ENCODE measurements around the gene PANK3.
A peak's percentile ranks its signal among the peaks of the same experiment; 100 is the strongest.
"Not testable (repeated sequence)": the region's sequence is repeated elsewhere in the genome, so short reads cannot be mapped to it uniquely, and the experiment has no call there.

Gene PANK3

DNA sequence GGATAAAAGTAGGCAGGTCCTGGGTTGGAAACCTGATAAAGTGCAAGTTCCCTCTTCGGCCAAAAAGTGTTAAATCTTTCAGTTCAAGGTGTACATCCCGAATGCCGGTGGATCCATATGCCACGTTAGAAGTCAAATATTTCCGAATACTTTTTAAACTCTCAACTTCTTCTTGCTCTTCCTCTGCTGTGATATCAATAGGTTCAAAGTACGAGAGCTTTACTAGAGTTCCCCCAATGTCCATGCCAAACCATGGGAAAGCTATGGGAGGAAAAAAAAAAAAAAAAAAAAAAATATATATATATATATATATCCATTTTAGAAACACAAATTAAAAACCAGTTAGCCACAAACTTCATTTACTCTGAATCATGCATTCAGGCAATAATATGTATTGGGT, 10.4 kb downstream of the PANK3 start:
- in situ Hi-C loops (cut with MboI; ENCODE audit: low pct_unique_long_range_greater_than_20kb, low sequenced_read_pairs): no loop called here
- no peak for DNase-seq

DNA sequence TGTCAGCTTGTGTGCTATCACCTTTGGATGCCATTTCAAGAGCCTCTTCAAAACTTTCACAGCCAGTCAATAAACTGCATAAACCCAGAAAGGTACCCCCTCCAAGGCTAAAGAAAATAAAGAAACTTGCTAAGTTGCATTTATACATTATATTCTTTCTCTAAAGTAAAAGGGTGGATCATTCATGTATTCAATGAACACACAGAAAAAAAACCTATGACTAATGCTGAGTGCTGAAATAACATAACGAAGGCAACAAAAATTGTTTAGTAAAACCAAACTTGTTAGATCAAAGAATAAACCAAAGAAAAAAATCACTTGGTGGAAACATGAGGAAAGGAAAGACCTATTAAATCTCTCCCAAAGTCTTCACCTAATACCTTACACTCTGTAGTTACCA, 15.2 kb downstream of the PANK3 start:
- DNase-seq: no peak
- in situ Hi-C loops (cut with MboI; ENCODE audit: low pct_unique_long_range_greater_than_20kb, low sequenced_read_pairs): no loop called here

DNA sequence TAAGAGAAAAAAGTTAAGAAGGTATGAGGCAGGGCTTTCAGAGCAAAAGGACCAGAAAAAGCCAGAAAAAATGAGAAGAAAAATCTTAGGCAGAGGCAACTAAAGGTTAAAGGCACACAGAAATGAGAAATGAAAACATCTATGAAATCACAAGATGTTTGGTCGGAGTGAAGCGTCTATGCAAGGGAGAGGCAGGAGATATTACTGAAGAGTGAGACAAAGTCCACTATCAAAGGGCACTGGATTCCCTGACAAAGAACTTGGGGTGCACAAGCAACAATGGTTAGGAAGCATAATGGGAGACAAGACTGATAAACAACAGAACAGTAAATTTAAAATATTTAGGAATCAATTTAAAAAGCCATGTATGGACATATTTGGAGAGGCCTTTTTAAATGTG, 16.9 kb downstream of the PANK3 start:
- in situ Hi-C loops (cut with MboI; ENCODE audit: low pct_unique_long_range_greater_than_20kb, low sequenced_read_pairs): no loop called here
- DNase-seq: no peak

DNA sequence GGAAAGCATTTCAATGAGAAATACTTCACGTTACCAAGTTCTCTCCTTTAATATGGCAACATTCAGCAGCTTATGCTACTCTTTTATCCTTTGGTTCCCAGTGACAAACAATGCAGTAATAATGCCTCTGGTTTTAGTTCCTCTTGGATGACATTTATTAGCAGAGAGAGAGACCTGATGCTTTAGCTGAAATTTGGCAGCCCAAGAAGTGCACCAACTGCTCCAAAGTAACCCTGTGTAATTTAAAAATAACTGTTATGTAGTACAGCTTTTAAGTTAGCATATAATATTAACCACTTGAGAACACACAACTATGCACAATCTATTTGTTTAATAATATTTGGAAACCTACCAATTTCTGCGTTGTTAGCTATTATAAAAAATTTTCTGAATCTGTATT, 21.8 kb downstream of the PANK3 start:
- no peak for DNase-seq
- in situ Hi-C loops (cut with MboI; ENCODE audit: low pct_unique_long_range_greater_than_20kb, low sequenced_read_pairs): no loop called here

DNA sequence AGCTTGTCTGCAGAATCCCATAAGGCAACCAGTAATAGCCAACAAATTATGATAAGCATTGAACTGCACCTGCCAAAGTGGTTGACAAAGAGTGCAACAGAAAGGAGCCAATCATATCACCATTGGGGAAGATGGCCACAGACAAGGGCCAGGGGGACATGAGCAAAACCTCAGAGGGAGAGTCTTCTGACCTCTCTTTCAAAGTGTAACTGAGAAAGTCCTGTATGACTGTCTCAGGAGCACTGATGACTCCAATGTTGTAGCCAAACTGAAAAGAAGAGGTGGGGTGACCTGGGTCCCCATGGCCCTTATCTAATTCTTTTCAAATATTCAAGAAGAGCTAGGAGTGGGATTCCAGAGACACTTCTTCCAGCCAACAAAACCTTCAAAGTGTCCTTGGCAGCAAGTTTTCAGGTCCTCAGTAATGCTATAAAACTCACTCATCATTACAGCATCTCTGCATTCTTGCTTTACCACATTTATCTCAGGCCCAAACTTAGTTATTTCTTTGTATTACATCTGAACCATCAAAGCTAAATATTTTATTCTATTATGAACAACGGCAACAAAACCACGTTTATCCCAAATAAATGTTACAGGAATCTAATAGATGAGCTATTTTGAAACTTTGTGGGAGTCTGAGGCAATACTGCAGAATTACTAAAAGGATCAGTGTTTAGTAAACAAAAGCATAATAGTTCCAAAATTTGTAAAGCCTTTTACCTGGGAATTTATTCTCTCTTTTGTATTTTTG, 25.6 kb downstream of the PANK3 start:
- DNase-seq: no peak
- in situ Hi-C loops (cut with MboI; ENCODE audit: low pct_unique_long_range_greater_than_20kb, low sequenced_read_pairs): no loop called here

DNA sequence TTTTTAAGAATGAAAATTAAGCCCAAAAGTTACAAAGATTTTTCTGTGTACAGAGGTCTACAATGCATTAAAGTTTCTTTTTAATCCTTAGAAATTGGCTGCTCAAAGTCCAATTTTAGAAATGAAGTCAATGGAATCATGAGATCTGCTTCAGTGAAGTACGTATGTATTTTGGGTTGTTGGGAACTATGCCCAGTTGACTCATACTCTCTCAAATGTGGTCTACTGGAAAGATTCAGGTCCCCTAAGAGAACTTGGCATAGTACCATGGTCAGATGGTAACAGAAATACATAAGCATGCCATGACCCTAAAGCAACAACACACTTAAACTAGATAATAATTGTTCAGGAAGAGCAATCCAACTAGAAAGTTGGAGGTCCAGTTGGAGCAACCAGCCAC, 27.0 kb downstream of the PANK3 start:
- no peak for DNase-seq
- in situ Hi-C loops (cut with MboI; ENCODE audit: low pct_unique_long_range_greater_than_20kb, low sequenced_read_pairs): no loop called here

DNA sequence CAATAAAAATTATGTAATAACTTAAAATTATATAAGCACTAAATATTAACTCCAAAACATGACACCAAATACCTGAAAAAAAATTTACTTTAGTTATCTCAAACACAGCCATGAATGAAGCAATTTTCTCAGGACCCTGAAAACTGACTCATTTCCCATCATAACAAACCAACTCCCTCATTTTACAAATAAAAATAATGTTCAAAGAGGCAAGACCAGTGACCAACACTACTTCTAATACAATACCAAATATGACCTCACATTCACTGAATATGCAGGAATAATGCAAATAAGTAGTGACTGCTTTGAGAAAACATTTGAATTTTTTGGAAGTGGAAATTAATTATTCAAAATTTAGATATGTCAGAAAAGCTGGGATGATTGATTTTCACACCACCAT, 28.5 kb downstream of the PANK3 start:
- in situ Hi-C loops (cut with MboI; ENCODE audit: low pct_unique_long_range_greater_than_20kb, low sequenced_read_pairs): no loop called here
- no peak for DNase-seq

DNA sequence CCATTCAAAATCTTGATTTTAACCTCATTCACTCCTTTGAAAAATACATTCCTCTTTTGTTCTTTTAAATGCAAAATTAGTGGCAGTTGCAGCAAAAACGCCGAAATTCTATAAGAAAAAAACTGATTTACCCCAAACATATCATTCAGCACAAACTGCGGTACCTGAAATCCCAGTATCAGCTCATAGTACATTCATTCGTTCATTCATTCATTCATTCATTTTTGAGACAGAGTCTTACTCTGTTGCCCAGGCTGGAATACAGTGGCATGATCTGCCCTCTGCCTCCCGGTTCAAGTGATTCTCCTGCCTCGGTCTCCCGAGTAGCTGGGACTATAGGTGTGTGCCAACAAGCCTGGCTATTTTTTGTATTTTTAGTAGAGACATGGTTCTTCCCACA, 29.6 kb downstream of the PANK3 start:
- in situ Hi-C loops (cut with MboI; ENCODE audit: low pct_unique_long_range_greater_than_20kb, low sequenced_read_pairs): no loop called here
- DNase-seq: no peak

DNA sequence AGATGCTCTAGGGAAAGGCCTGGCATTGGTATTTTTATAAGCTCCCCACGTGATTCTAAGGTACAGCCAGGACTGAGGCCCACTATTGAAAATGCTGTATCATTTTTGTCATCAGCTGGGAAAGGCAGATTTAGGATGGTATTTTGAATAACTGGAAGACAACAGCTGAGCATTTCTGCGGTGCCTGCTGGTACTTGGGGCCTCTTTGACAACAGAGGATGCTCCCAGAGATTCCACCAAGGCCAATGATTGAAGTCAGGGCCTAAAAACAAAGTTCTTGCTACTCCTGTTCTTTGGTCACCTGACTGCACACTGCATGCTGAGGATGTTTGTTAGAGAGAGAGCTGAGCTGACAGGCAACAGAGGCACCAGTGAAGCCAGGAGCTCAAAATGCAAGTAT, 42.0 kb downstream of the PANK3 start:
- in situ Hi-C loops (cut with MboI; ENCODE audit: low pct_unique_long_range_greater_than_20kb, low sequenced_read_pairs): no loop called here

DNA sequence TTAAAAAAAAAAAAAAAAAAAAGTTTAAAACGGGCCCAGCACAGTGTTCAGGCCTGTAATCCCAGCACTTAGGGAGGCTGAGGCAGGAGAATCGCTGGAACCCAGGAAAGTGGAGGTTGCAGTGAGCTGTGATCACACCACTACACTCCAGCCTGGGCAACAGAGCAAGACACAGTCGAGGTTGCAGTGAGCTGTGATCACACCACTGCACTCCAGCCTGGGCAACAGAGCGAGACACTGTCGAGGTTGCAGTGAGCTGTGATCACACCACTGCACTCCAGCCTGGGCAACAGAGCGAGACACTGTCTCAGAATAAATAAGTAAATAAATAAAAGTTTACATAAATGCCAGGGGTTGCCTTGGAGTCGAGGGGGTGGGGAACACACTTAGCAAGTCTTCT, 44.8 kb downstream of the PANK3 start:
- in situ Hi-C loops (cut with MboI; ENCODE audit: low pct_unique_long_range_greater_than_20kb, low sequenced_read_pairs); DNase-seq: not testable (repeated sequence)

More for the DNA sequence above, 42.0 kb downstream of the PANK3 start:
- DNase-seq: no peak

DNA sequence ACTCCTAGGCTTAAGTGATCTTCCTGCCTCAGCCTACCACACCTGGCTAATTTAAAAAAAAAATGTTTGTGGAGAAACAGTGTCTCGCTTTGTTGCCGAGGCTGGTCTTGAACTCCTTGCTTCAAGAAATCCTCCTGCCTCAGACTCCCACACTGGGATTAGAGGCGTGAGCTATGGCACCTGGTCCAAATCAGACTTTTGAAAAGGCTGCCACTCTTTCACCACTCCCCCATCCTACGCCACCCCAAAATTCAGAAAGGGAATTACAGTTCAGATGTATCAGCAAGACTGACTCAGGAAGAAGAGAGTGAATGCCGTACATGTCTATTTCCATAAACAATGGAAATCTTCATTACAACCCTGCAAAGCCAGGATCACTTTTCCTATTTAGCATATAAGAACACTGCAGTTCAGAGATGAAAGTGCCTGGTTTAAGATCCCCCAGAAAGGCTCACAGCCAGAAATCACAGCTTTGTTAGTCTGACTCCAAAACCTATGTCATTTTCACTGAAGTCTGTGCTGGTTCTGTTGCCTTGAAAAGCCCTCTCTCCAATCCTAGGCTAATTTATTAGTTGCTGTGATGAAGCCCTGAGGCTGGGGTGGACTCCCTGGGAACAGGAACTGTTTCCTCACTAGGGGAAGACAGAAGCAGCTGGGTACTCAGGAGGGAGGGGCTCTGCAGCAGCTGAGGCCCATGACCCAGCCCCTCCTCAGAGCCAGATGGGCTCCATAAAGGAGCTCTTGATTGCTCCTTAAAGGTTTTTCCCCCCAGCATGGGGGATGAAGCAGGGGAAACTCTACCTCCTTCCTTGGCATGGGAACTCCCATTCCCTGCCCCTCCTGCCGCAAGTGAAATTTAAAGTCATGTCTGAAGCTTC, 46.9 kb downstream of the PANK3 start:
- in situ Hi-C loops (cut with MboI; ENCODE audit: low pct_unique_long_range_greater_than_20kb, low sequenced_read_pairs): no loop called here
- no peak for DNase-seq

DNA sequence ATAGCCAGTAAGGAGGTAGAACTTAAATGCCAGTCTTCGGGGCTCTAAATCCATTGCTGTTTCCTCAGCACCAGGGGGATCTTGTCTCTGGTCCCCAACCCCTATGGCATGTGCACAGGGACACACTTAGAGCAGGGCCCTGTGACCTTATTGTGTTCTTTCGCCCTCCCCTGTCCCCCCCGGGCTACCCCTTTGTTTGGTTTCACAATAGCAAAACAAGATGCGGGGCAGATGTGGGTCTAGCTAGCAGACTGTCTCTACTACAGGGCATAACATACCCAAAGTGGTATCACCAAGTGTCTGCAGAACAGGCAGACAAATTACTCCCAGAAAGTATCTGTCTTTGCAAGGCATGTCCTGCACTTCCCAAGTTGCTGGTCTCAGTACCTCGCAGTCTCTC, 48.0 kb downstream of the PANK3 start:
- DNase-seq: no peak
- in situ Hi-C loops (cut with MboI; ENCODE audit: low pct_unique_long_range_greater_than_20kb, low sequenced_read_pairs): no loop called here

DNA sequence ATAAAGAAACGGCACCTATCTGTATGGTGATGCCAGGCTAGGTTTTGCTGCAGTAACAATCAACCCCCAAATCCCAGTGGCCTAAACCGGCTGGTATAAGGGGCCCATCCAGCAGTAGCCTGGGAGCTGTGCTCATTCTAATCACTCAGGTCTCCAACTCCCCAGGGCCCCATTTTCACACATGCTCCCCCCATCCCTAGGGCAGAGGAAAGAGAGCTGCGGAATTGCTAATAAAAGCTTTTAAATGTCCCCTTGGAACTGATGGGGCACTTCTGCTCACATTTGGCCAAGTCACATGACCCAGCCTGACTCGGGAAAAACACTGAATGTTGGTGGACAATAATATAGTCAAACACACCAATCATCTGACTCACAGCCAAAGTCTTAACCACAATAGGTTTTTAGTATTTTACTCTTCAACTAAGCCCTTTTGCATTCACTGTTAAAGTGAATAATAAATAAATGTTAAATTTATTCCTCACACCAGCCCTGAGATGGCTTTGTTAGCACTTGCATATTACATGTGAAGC, 48.5 kb downstream of the PANK3 start:
- no peak for DNase-seq
- in situ Hi-C loops (cut with MboI; ENCODE audit: low pct_unique_long_range_greater_than_20kb, low sequenced_read_pairs): no loop called here

DNA sequence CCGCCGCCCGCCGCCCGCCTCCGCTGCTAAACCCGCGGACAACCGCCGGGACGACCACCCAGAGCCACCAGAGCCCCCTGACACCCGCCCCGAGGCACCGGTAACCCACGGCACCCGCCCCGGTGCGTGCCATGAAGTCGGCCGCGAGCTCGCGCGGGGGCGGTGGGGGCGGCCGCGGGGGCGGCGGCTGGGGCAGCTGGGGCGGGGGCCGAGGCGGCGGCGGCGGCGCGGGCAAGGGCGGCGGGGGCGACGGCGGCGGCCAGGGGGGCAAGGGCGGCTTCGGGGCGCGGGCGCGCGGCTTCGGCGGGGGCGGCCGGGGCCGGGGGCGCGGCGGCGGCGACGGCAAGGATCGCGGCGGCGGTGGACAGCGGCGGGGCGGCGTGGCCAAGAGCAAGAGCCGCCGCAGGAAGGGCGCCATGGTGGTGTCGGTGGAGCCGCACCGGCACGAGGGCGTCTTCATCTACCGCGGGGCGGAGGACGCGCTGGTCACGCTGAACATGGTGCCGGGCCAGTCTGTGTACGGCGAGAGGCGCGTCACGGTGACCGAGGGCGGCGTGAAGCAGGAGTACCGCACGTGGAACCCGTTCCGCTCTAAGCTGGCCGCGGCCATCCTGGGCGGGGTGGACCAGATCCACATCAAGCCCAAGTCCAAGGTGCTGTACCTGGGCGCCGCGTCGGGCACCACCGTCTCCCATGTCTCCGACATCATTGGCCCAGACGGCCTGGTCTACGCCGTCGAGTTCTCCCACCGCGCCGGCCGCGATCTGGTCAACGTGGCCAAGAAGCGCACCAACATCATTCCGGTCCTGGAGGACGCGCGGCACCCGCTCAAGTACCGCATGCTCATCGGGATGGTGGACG, 49.6 kb downstream of the PANK3 start:
- DNase-seq: no peak
- in situ Hi-C loops (cut with MboI; ENCODE audit: low pct_unique_long_range_greater_than_20kb, low sequenced_read_pairs): no loop called here

DNA sequence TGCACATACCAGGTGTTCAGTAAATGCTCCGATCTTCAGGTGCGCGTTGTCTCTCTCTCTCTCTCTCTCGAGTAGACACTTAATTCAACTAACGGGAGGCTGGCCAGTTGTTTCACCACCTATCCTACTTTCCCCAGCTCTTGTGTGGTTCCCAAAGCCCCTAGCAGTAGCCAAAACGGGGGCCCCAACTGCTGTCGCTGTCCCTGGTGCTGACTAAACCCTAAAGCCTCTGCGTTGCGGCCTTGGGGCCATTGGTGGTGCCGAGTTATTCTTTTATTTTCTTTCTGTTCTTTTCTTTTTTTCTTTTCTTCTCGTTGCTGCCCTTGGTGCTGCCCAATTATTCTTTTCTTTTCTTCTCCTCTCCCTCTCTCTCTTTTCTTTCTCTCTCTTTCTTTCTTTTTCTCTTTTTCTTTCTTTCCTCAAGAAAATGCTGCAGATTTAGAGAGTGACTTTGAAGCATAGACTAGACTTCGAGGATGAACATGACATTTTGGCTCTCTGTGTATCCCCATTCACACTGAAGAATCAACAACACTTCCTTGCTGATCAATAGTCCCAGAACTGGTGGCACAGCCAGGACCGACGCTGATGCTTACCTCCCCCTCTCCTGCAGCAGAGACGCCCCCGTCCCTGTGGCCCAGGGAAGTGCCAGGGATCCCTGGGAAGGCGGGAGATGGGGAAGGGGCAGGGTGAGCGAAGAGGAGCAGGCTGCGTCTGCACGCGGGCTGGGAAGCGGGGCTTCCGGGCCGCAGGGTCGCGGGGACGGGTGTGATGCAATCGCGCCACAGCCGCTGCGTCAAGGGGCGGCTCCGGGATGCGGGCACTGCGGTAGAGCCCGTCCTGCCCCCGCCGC, 50.4 kb downstream of the PANK3 start, which contains the start of gene FBLL1:
Gene FBLL1, plus strand, starts transcription at position 785 of the 853 bp plus-strand sequence. CDS start 200 bp downstream, outside the sequence.
- in situ Hi-C loops (cut with MboI; ENCODE audit: low pct_unique_long_range_greater_than_20kb, low sequenced_read_pairs): no loop called here
- DNase-seq: peak; percentile 25

DNA sequence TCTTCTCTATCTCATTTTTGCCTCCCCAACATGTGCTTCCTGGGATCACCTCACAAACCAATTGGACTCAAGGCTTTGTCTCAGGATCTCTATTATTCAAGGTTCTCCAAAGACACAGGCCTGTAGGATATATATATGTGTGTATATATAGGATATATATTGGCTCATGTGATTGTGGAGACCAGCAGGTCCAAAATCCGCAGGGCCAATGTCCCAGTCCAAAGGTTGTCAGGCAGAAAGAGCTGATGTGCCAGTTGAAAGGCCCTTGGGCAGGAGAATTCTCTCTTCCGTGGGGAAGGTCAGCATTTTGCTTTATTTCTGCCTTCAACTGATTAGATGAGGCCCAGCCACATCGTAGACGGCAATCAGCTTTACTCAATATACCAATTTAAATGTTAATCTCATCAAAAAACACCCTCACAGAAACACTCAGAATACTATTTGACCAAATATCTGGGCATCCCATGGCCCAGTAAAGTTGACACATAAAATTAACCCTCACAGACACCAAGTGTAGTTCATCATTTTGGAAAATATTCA, 51.3 kb downstream of the PANK3 start:
- DNase-seq: no peak
- in situ Hi-C loops (cut with MboI; ENCODE audit: low pct_unique_long_range_greater_than_20kb, low sequenced_read_pairs): no loop called here

DNA sequence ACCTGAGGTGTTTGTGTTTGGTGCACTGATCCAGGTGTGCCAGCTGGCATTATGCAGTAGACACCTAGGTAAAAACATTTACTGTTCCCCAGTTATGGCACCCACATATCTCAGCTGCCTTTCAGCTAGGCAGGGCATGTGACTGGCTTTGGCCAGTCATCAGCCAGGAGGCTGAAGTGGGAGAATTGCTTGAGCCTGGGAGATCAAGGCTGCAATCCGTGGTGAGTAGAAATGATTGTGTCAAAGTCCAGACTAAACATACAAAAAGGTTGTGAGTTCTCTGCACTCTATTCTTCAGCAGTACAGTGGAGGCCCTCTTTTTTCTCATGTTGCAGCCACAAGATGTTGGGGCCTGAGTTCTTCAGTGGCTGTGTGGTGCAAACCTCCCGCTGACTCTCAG, 53.3 kb downstream of the PANK3 start:
- in situ Hi-C loops (cut with MboI; ENCODE audit: low pct_unique_long_range_greater_than_20kb, low sequenced_read_pairs): no loop called here
- DNase-seq: no peak

DNA sequence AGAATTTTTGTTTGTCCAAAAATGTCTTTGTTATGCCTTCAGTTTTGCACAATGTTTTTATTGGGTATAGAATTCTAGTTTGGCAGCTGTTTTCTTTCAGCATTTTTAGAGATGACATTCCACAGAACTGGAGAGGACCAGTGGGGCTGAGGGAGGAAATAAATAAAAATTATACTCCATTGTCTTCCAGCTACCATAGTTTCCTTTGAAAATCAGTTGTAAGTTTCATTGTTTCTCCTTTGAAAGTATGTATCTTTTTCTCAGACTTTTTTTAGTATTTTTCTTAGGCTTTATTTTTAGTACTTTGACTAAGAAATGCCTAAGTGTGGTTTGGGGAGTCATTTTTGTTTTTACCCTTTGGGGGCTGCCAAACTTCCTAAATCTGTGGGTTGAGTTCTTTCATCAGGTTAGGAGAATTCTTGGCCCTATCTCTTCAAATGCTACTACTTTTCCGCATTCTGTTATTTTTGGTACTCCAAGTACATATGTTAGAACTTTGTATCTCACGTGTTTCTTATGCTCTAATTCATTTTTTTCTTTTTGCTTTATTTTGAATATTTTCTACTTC, 65.2 kb downstream of the PANK3 start:
- in situ Hi-C loops (cut with MboI; ENCODE audit: low pct_unique_long_range_greater_than_20kb, low sequenced_read_pairs): no loop called here
- DNase-seq: no peak
